GM12878 (cell line): Measurements from ENCODE around the gene PRMT5. TPM values are rescaled to one million over a fixed set of nuclear protein-coding genes. Genes with fewer than 3 reads are reported as not detected.

ENCODE experiments used
- ATAC-seq: fragments of 200-7000 bp; cut with Tn5 transposase; 3 replicates; pipeline ENCODE4 v1.9.1; 2020; ENCODE audit warnings: mild to moderate bottlenecking, moderate library complexity
- BruUV-seq: library from RNA; stranded (reverse); fragments of 400-500 nt; replicated peaks from 2 replicates; lab custom pipeline; 2021; lab: Mats Ljungman, UMichigan
- CTCF ChIA-PET: fragments of 300-600 bp; sonication (Branson Sonifier 250); formaldehyde crosslinking; extraction: SDS; loops from one replicate; lab custom pipeline; 2021; ENCODE audit warnings: inconsistent platforms; lab: Yijun Ruan, JAX
- POLR2A ChIA-PET: fragments of 350-600 bp; formaldehyde crosslinking; extraction: SDS; loops from one replicate; lab custom pipeline; 2021; ENCODE audit warnings: inconsistent platforms; lab: Charles Lee
- RAD21 ChIA-PET: fragments of 300-600 bp; sonication (Branson Sonifier 250); formaldehyde crosslinking; loops from one replicate; lab custom pipeline; 2023; ENCODE audit warnings: antibody characterized with exemption; ENCODE audit not compliant: unreplicated experiment; lab: Charles Lee
- SMC1A ChIA-PET: fragments of 300-600 bp; sonication (Branson Sonifier 250); formaldehyde crosslinking; loops from one replicate; lab custom pipeline; 2023; ENCODE audit not compliant: unreplicated experiment, uncharacterized antibody; lab: Charles Lee
- DNase-seq: peaks from one replicate; pipeline ENCODE4 v3.0.0-alpha.2; 2011; ENCODE audit warnings: low read depth, low spot score
- FAIRE-seq: peaks from 3 replicates; lab custom pipeline; 2011; peaks lifted over from hg19 to GRCh38; lab: Jason Lieb, UNC
- H2AFZ ChIP-seq: 2 replicates; pipeline ENCODE4 v1.6.0; 2011; ENCODE audit warnings: low read depth, low read length, control low read depth; ENCODE audit not compliant: control insufficient read depth
- H3K27ac ChIP-seq: 2 replicates; pipeline ENCODE4 v1.5.1; 2011; ENCODE audit warnings: control low read depth; ENCODE audit not compliant: control insufficient read depth, insufficient read depth
- H3K27me3 ChIP-seq, 2 experiments: replicated peaks in 1 of 2; 2 replicates each; pipeline versions ENCODE4 v1.6.0 to v1.6.1; 2011; ENCODE audit warnings: low read length in 1 of 2; ENCODE audit not compliant: control insufficient read depth in 2 of 2, insufficient read depth in 2 of 2
- H3K36me3 ChIP-seq, 2 experiments: 2 replicates each; pipeline ENCODE4 v1.5.1; 2011; ENCODE audit warnings: low read length in 1 of 2; ENCODE audit not compliant: control insufficient read depth in 2 of 2, insufficient read depth in 2 of 2
- H3K4me1 ChIP-seq: 2 replicates; pipeline ENCODE4 v1.6.1; 2011; ENCODE audit warnings: mild to moderate bottlenecking, low read length, moderate library complexity, mixed read lengths; ENCODE audit not compliant: control insufficient read depth, insufficient read depth
- H3K4me2 ChIP-seq: 2 replicates; pipeline ENCODE4 v1.6.0; 2011; ENCODE audit warnings: control low read depth; ENCODE audit not compliant: control insufficient read depth, insufficient read depth
- H3K4me3 ChIP-seq: fragments of 200-600 bp; sonication (generic); 2 replicates; pipeline ENCODE4 v1.5.1; 2016
- H3K79me2 ChIP-seq: 2 replicates; pipeline ENCODE4 v1.6.0; 2011; ENCODE audit warnings: low read length; ENCODE audit not compliant: control insufficient read depth, insufficient read depth
- H3K9ac ChIP-seq: 2 replicates; pipeline ENCODE4 v1.8.0; 2011; ENCODE audit warnings: low read length, control low read depth, mixed read lengths; ENCODE audit not compliant: control insufficient read depth, insufficient read depth
- H3K9me3 ChIP-seq: replicated peaks from 3 replicates; pipeline ENCODE4 v1.5.1; 2011; ENCODE audit warnings: mild to moderate bottlenecking, low read length; ENCODE audit not compliant: control insufficient read depth, insufficient read depth
- H4K20me1 ChIP-seq: 2 replicates; pipeline ENCODE4 v1.6.0; 2011; ENCODE audit not compliant: control insufficient read depth, insufficient read depth
- IKZF1 ChIP-seq: fragments of 450-650 bp; conservative IDR thresholded peaks from 2 replicates; pipeline ENCODE4 v1.6.1; 2017; ENCODE audit warnings: antibody characterized with exemption, mild to moderate bottlenecking
- MYC ChIP-seq: IDR thresholded peaks from 2 replicates; pipeline ENCODE4 v1.6.1; 2011; ENCODE audit warnings: mild to moderate bottlenecking, low read length, moderate library complexity, inconsistent platforms; ENCODE audit not compliant: insufficient read depth, insufficient replicate concordance, insufficient read length, severe bottlenecking
- NFIC ChIP-seq: IDR thresholded peaks from 2 replicates; pipeline ENCODE4 v1.6.1; 2012; ENCODE audit warnings: low read depth, mild to moderate bottlenecking, inconsistent platforms, low read length, moderate library complexity
- RB1 ChIP-seq: fragments of 450-650 bp; formaldehyde crosslinking; IDR thresholded peaks from 2 replicates; pipeline ENCODE4 v1.6.1; 2017; ENCODE audit warnings: mild to moderate bottlenecking, borderline replicate concordance
- SUZ12 ChIP-seq: fragments of 200-600 bp; sonication (generic); IDR thresholded peaks from one replicate; pipeline ENCODE4 v1.6.1; 2018; ENCODE audit warnings: antibody characterized with exemption, mild to moderate bottlenecking; ENCODE audit not compliant: unreplicated experiment
- TARDBP ChIP-seq: IDR thresholded peaks from 2 replicates; pipeline ENCODE4 v1.6.1; 2016; ENCODE audit warnings: borderline replicate concordance
- TBL1XR1 ChIP-seq: IDR thresholded peaks from 2 replicates; pipeline ENCODE4 v1.6.1; 2012; ENCODE audit warnings: low read depth, low read length, improper control_type of control experiment
- ZBTB40 ChIP-seq: fragments of 450-650 bp; IDR thresholded peaks from 2 replicates; pipeline ENCODE4 v1.6.1; 2016; ENCODE audit warnings: mild to moderate bottlenecking, moderate library complexity, borderline replicate concordance
- WGBS: methylation state at CpG from one replicate; pipeline ENCODE4 v1.1.6; 2016; ENCODE audit warnings: low lambda C conversion rate; ENCODE audit not compliant: insufficient replicate concordance, insufficient coverage; ENCODE audit errors: missing lambda C conversion rate; 5-methylcytosine and 5-hydroxymethylcytosine counted together
- in situ Hi-C: fragments of 300-500 bp; cut with MboI; formaldehyde crosslinking; loops from 9 replicates; pipeline ENCODE4 v1.14.3; 2018; ENCODE audit warnings: mixed read lengths
- intact Hi-C: fragments of 100-400 bp; cut with micrococcal nuclease; formaldehyde crosslinking; loops from one replicate; pipeline ENCODE4 v1.14.2; 2022; ENCODE audit not compliant: unreplicated experiment
- polyA plus RNA-seq, 11 experiments: library from polyadenylated mRNA; depleted of rRNA in 4 of 11; unstranded in 6 of 11; stranded (reverse) in 5 of 11; fragments of >200 nt; fragmentation: Nextera tagmentation in 4 of 11; fragmentation: Illumina TruSeq in 1 of 11; extraction: Ambion mirVana in 4 of 11; extraction: Trizol in 1 of 11; gene quantifications; 1 replicate in 1 of 11; 2 replicates in 10 of 11; pipeline versions ENCODE4 v1.2.1 to v1.2.3, GENCODE V29; 2011 to 2016; ENCODE audit warnings: inconsistent platforms in 2 of 11, missing spikeins in 2 of 11, low read depth in 1 of 11
- total RNA-seq, 4 experiments: library from RNA; depleted of rRNA in 3 of 4; stranded (reverse); fragments of >200 nt in 3 of 4; fragmentation: Illumina TruSeq in 1 of 4; extraction: Trizol in 1 of 4; gene quantifications; 2 replicates each; pipeline versions ENCODE4 v1.2.1 to v1.2.3, GENCODE V29; 2013 to 2021
- TF ChIP-seq, protein P1 (sequence below): fragments of 450-650 bp; IDR thresholded peaks from 2 replicates; pipeline ENCODE4 v1.6.1; 2017; ENCODE audit warnings: low read depth, mild to moderate bottlenecking, moderate library complexity
- TF ChIP-seq, protein P2 (sequence below): IDR thresholded peaks from 2 replicates; pipeline ENCODE4 v1.6.1; 2012; ENCODE audit warnings: improper control_type of control experiment, low read depth, low read length; ENCODE audit not compliant: insufficient replicate concordance

PRMT5 gene
- total and polyA plus RNA-seq, 10 of the 15 experiments (the other 5 are each of a cell fraction or from before 2014, with no cell fraction given), result 54.3 to 221 (median 111) TPM

GRCh38 chr14:22977684-22978486, 48.7 kb upstream of the PRMT5 start:
- CTCF ChIA-PET, result interaction anchor here (0.9 to 13.2 kb wide), 15 partner anchors 8 to 408 kb away, joined by 3 to 370 read pairs (median 8); partner anchors contain the start of genes ACIN1, AJUBA, CDH24 and HAUS4
- Histone ChIP-seq H4K20me1 (no peaks in the 10 kb centered on the region), H3K36me3 (no peaks in the 10 kb centered on the region), H3K4me2 (no peak overlapping the region), H3K9me3 (no peaks in the 10 kb centered on the region), H3K4me3 (no peak overlapping the region), H3K79me2 (no peaks in the 10 kb centered on the region), H3K9ac (no peak overlapping the region), H3K27ac (no peak overlapping the region), H3K27me3 (peaks cover 4 to 13% of the 10 kb centered on the region in 2 experiments), H2AFZ (no peak overlapping the region), H3K4me1 (no peaks in the 10 kb centered on the region; the same call in 1 of the 2 replicates)
- FAIRE-seq, result no peak
- no peak for ATAC-seq
- 31% methylated on average over 7 of the region's 8 CpGs for WGBS
- SMC1A ChIA-PET, result interaction anchor here (1.0 to 4.2 kb wide), 9 partner anchors 8 to 94 kb away, joined by 3 to 34 read pairs (median 4); partner anchors contain the start of genes CDH24 and HAUS4
- intact Hi-C loops (no loop called here), in situ Hi-C loops (no loop called here)
- POLR2A ChIA-PET, result interaction anchor here (0.5 to 1.5 kb wide), 7 partner anchors 15 to 107 kb away, joined by 3 to 7 read pairs (median 3); partner anchors contain the start of gene HAUS4
- no peak for DNase-seq
- RAD21 ChIA-PET, result interaction anchor here (0.8 to 8.8 kb wide), 9 partner anchors 8 to 212 kb away, joined by 3 to 110 read pairs (median 5); partner anchors contain the start of genes CDH24, OXA1L and PRMT5
- no TSS peak for BruUV-seq
- TF ChIP-seq MYC (no peak), TBL1XR1 (no peak), IKZF1 (no peak), NFIC (no peak), RB1 (no peak), TARDBP (no peak), SUZ12 (no peak), ZBTB40 (no peak)
- TF ChIP-seq, protein P1, sequence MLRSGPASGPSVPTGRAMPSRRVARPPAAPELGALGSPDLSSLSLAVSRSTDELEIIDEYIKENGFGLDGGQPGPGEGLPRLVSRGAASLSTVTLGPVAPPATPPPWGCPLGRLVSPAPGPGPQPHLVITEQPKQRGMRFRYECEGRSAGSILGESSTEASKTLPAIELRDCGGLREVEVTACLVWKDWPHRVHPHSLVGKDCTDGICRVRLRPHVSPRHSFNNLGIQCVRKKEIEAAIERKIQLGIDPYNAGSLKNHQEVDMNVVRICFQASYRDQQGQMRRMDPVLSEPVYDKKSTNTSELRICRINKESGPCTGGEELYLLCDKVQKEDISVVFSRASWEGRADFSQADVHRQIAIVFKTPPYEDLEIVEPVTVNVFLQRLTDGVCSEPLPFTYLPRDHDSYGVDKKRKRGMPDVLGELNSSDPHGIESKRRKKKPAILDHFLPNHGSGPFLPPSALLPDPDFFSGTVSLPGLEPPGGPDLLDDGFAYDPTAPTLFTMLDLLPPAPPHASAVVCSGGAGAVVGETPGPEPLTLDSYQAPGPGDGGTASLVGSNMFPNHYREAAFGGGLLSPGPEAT, result no peak
- TF ChIP-seq, protein P2, sequence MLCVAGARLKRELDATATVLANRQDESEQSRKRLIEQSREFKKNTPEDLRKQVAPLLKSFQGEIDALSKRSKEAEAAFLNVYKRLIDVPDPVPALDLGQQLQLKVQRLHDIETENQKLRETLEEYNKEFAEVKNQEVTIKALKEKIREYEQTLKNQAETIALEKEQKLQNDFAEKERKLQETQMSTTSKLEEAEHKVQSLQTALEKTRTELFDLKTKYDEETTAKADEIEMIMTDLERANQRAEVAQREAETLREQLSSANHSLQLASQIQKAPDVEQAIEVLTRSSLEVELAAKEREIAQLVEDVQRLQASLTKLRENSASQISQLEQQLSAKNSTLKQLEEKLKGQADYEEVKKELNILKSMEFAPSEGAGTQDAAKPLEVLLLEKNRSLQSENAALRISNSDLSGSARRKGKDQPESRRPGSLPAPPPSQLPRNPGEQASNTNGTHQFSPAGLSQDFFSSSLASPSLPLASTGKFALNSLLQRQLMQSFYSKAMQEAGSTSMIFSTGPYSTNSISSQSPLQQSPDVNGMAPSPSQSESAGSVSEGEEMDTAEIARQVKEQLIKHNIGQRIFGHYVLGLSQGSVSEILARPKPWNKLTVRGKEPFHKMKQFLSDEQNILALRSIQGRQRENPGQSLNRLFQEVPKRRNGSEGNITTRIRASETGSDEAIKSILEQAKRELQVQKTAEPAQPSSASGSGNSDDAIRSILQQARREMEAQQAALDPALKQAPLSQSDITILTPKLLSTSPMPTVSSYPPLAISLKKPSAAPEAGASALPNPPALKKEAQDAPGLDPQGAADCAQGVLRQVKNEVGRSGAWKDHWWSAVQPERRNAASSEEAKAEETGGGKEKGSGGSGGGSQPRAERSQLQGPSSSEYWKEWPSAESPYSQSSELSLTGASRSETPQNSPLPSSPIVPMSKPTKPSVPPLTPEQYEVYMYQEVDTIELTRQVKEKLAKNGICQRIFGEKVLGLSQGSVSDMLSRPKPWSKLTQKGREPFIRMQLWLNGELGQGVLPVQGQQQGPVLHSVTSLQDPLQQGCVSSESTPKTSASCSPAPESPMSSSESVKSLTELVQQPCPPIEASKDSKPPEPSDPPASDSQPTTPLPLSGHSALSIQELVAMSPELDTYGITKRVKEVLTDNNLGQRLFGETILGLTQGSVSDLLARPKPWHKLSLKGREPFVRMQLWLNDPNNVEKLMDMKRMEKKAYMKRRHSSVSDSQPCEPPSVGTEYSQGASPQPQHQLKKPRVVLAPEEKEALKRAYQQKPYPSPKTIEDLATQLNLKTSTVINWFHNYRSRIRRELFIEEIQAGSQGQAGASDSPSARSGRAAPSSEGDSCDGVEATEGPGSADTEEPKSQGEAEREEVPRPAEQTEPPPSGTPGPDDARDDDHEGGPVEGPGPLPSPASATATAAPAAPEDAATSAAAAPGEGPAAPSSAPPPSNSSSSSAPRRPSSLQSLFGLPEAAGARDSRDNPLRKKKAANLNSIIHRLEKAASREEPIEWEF, result no peak
